HCT116 (cell line): ENCODE data around the gene LRP11. TPM values are rescaled to one million over a fixed set of nuclear protein-coding genes. Genes with fewer than 3 reads are reported as not detected.

Experiments
- ATAC-seq: fragments of 200-7000 bp; cut with Tn5 transposase; 2 replicates; pipeline ENCODE4 v1.9.1; 2020; ENCODE audit warnings: mild to moderate bottlenecking, moderate library complexity
- BruUV-seq: library from RNA; stranded (reverse); fragments of 400-500 nt; replicated peaks from 2 replicates; lab custom pipeline; 2021; lab: Mats Ljungman, UMichigan
- CTCF ChIA-PET: fragments of 300-600 bp; sonication (Branson Sonifier 250); formaldehyde crosslinking; loops from one replicate; lab custom pipeline; 2021; ENCODE audit warnings: antibody characterized with exemption; lab: Charles Lee
- POLR2A ChIA-PET: fragments of 300-600, 350-600 bp; sonication (Branson Sonifier 250); formaldehyde crosslinking; loops from one replicate; lab custom pipeline; 2021; ENCODE audit warnings: antibody characterized with exemption; lab: Charles Lee
- RAD21 ChIA-PET, 2 experiments: fragments of 300-600 bp; sonication (Branson Sonifier 250); formaldehyde crosslinking; loops; one replicate each; lab custom pipeline; 2023; ENCODE audit warnings: low total read pairs in 2 of 2; ENCODE audit not compliant: uncharacterized antibody in 2 of 2, unreplicated experiment in 2 of 2, low non-redundant PET in 1 of 2; lab: Charles Lee
- DNase-seq: peaks from one replicate; pipeline ENCODE4 v3.0.0-alpha.2; 2010; ENCODE audit warnings: low read depth, low spot score
- H2AFZ ChIP-seq: fragments of 200-600 bp; shearing (Covaris generic), sonication (generic); 2 replicates; pipeline ENCODE4 v1.6.1; 2017; ENCODE audit warnings: low read depth, mixed run types, mixed read lengths, antibody characterized with exemption, low read length; ENCODE audit not compliant: poor library complexity, severe bottlenecking
- H3K27ac ChIP-seq: 2 replicates; pipeline ENCODE4 v1.5.1; 2012; ENCODE audit warnings: low read depth, low read length
- H3K27me3 ChIP-seq: fragments of 200-600 bp; sonication (generic); 2 replicates; pipeline ENCODE4 v1.6.1; 2016; ENCODE audit warnings: mixed run types, low read length, mixed read lengths; ENCODE audit not compliant: insufficient read depth
- H3K36me3 ChIP-seq, 2 experiments: fragments of 200-500 bp in 1 of 2; fragments of 200-600 bp in 1 of 2; sonication (Bioruptor generic) in 1 of 2; sonication (generic) in 1 of 2; 2 replicates each; pipeline versions ENCODE4 v1.5.1 to v1.6.1; 2014 to 2016; ENCODE audit warnings: low read length in 2 of 2, inconsistent platforms in 1 of 2, mixed read lengths in 1 of 2, mixed run types in 1 of 2; ENCODE audit not compliant: insufficient read depth in 2 of 2, control insufficient read depth in 1 of 2
- H3K4me1 ChIP-seq, 2 experiments: fragments of 200-600 bp in 1 of 2; sonication (generic) in 1 of 2; 2 replicates each; pipeline versions ENCODE4 v1.5.1 to v1.6.1; 2012 to 2017; ENCODE audit warnings: low read length in 2 of 2, inconsistent platforms in 1 of 2, mild to moderate bottlenecking in 1 of 2, mixed read lengths in 1 of 2, mixed run types in 1 of 2, moderate library complexity in 1 of 2; ENCODE audit not compliant: insufficient read depth in 2 of 2, control insufficient read depth in 1 of 2
- H3K4me2 ChIP-seq: fragments of 200-600 bp; sonication (generic); 2 replicates; pipeline ENCODE4 v1.6.1; 2017; ENCODE audit warnings: mixed run types, low read length, mixed read lengths
- H3K4me3 ChIP-seq, 2 experiments: fragments of 200-600 bp in 1 of 2; sonication (generic) in 1 of 2; replicated peaks in 1 of 2; 2 replicates each; pipeline ENCODE4 v1.5.1; 2011 to 2016; ENCODE audit warnings: low read length in 2 of 2, control low read depth in 1 of 2, low read depth in 1 of 2, mild to moderate bottlenecking in 1 of 2, mixed read lengths in 1 of 2, mixed run types in 1 of 2
- H3K79me2 ChIP-seq: fragments of 200-600 bp; sonication (generic); 2 replicates; pipeline ENCODE4 v1.6.1; 2017; ENCODE audit warnings: mild to moderate bottlenecking, mixed run types, low read length, moderate library complexity, mixed read lengths; ENCODE audit not compliant: insufficient read depth
- H3K9ac ChIP-seq: fragments of 200-600 bp; sonication (generic); 2 replicates; pipeline ENCODE4 v1.6.1; 2016; ENCODE audit warnings: low read length, mixed read lengths
- H3K9me2 ChIP-seq: fragments of 200-600 bp; sonication (generic), shearing (Covaris generic); 2 replicates; pipeline ENCODE4 v1.6.1; 2017; ENCODE audit warnings: mixed run types, mild to moderate bottlenecking, moderate library complexity; ENCODE audit not compliant: insufficient read depth
- H3K9me3 ChIP-seq, 2 experiments: fragments of 200-500 bp in 1 of 2; fragments of 200-600 bp in 1 of 2; sonication (Bioruptor generic) in 1 of 2; sonication (generic) in 1 of 2; 2 replicates each; pipeline ENCODE4 v1.6.1; 2014 to 2017; ENCODE audit warnings: low read length in 2 of 2, mixed read lengths in 2 of 2, inconsistent platforms in 1 of 2, low read depth in 1 of 2, mild to moderate bottlenecking in 1 of 2, mixed run types in 1 of 2, moderate library complexity in 1 of 2; ENCODE audit not compliant: control insufficient read depth in 1 of 2, insufficient read depth in 1 of 2
- H4K20me1 ChIP-seq: fragments of 200-600 bp; sonication (generic), shearing (Covaris generic); 2 replicates; pipeline ENCODE4 v1.6.1; 2017; ENCODE audit warnings: mixed run types, mild to moderate bottlenecking, moderate library complexity; ENCODE audit not compliant: insufficient read depth
- CBX3 ChIP-seq: IDR thresholded peaks from 2 replicates; pipeline ENCODE4 v1.6.1; 2012; ENCODE audit warnings: low read depth
- ELF1 ChIP-seq: IDR thresholded peaks from 2 replicates; pipeline ENCODE4 v1.6.1; 2012; ENCODE audit warnings: low read depth, borderline replicate concordance
- POLR2A ChIP-seq: IDR thresholded peaks from 2 replicates; pipeline ENCODE4 v1.7.0; 2011; ENCODE audit warnings: borderline replicate concordance; ENCODE audit not compliant: insufficient read depth, insufficient read length; ENCODE audit errors: extremely low read depth
- POLR2AphosphoS5 ChIP-seq: IDR thresholded peaks from 2 replicates; pipeline ENCODE4 v1.6.1; 2011; ENCODE audit warnings: mild to moderate bottlenecking, low read depth, low read length, moderate library complexity
- RAD21 ChIP-seq: IDR thresholded peaks from 2 replicates; pipeline ENCODE4 v1.6.1; 2012; ENCODE audit warnings: low read depth, mild to moderate bottlenecking
- SP1 ChIP-seq: IDR thresholded peaks from 2 replicates; pipeline ENCODE4 v1.6.1; 2012; ENCODE audit warnings: low read depth
- YY1 ChIP-seq: IDR thresholded peaks from 2 replicates; pipeline ENCODE4 v1.6.1; 2011; ENCODE audit warnings: low read length, low read depth, moderate library complexity, mild to moderate bottlenecking; ENCODE audit not compliant: insufficient replicate concordance; ENCODE audit errors: extremely low read depth
- intact Hi-C: fragments of 100-400 bp; cut with micrococcal nuclease; formaldehyde crosslinking; loops from 2 replicates; pipeline ENCODE4 v1.10.0; 2022
- total RNA-seq: library from RNA; stranded (reverse); gene quantifications from one replicate; pipeline ENCODE4 v1.2.1, GENCODE V29; 2021; ENCODE audit not compliant: unreplicated experiment
- TF ChIP-seq, protein P1 (sequence below): IDR thresholded peaks from 2 replicates; pipeline ENCODE4 v1.6.1; 2012; ENCODE audit warnings: low read depth
- TF ChIP-seq, protein P2 (sequence below): IDR thresholded peaks from 2 replicates; pipeline ENCODE4 v1.6.1; 2012

LRP11 gene
- total RNA-seq, 1 experiment from 2014 or later: 27.8 TPM

DNA sequence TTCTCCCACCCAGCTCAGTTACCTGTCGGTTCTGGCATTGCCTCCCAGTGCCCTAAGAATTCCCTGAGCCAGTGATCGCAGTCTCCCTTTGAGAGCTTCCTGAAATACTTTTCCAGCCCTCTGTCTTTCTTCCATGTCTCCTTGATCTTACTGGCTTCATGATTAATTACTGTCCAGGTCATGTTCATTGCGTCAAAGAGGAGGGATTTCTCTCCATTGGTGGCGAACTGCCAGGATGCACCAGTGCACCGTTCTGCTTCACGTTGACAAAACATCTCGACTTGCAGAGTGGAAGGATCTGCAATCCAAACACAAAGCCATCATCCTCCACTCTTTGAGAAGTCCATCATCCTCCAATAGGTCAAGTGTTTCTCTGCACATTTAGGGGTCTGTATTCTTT lies 25.2 kb upstream of the LRP11 start:
- Histone ChIP-seq H3K9me3 (no peaks in the 10 kb centered on the region), H3K9me2 (no peaks in the 10 kb centered on the region), H3K36me3 (no peaks in the 10 kb centered on the region), H3K79me2 (no peaks in the 10 kb centered on the region), H3K27me3 (no peaks in the 10 kb centered on the region), H4K20me1 (no peaks in the 10 kb centered on the region), H3K27ac (no peak overlapping the region), H3K4me1 (peaks cover 10 to 32% of the 10 kb centered on the region in 2 experiments), H2AFZ (no peak overlapping the region), H3K4me2 (no peak overlapping the region), H3K9ac (no peak overlapping the region), H3K4me3 (no peak overlapping the region)
- ChIA-PET CTCF (no interaction called here), POLR2A (no interaction called here), RAD21 (no interaction called here)
- ATAC-seq (no peak), DNase-seq (no peak)
- TF ChIP-seq, protein P1, sequence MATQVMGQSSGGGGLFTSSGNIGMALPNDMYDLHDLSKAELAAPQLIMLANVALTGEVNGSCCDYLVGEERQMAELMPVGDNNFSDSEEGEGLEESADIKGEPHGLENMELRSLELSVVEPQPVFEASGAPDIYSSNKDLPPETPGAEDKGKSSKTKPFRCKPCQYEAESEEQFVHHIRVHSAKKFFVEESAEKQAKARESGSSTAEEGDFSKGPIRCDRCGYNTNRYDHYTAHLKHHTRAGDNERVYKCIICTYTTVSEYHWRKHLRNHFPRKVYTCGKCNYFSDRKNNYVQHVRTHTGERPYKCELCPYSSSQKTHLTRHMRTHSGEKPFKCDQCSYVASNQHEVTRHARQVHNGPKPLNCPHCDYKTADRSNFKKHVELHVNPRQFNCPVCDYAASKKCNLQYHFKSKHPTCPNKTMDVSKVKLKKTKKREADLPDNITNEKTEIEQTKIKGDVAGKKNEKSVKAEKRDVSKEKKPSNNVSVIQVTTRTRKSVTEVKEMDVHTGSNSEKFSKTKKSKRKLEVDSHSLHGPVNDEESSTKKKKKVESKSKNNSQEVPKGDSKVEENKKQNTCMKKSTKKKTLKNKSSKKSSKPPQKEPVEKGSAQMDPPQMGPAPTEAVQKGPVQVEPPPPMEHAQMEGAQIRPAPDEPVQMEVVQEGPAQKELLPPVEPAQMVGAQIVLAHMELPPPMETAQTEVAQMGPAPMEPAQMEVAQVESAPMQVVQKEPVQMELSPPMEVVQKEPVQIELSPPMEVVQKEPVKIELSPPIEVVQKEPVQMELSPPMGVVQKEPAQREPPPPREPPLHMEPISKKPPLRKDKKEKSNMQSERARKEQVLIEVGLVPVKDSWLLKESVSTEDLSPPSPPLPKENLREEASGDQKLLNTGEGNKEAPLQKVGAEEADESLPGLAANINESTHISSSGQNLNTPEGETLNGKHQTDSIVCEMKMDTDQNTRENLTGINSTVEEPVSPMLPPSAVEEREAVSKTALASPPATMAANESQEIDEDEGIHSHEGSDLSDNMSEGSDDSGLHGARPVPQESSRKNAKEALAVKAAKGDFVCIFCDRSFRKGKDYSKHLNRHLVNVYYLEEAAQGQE: no peak
- TF ChIP-seq POLR2A: no peak
- TF ChIP-seq YY1: no peak
- TF ChIP-seq POLR2AphosphoS5: no peak
- no peak for TF ChIP-seq RAD21
- no peak for TF ChIP-seq ELF1
- TF ChIP-seq, protein P2, sequence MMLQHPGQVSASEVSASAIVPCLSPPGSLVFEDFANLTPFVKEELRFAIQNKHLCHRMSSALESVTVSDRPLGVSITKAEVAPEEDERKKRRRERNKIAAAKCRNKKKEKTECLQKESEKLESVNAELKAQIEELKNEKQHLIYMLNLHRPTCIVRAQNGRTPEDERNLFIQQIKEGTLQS: no peak
- TF ChIP-seq SP1: no peak
- TF ChIP-seq CBX3: no peak
- no TSS peak for BruUV-seq
- intact Hi-C loops: no loop called here
